WTC11 (cell line): ENCODE results near the gene FSHR. TPM values are rescaled to one million over a fixed set of nuclear protein-coding genes. Genes with fewer than 3 reads are reported as not detected.

ENCODE experiments used
- ATAC-seq: fragments of 200-7000 bp; cut with Tn5 transposase; 2 replicates; pipeline ENCODE4 v1.10.0; 2021; ENCODE audit warnings: mild to moderate bottlenecking, moderate library complexity
- CTCF ChIA-PET: fragments of 300-600 bp; sonication (Branson Sonifier 250); formaldehyde crosslinking; loops from one replicate; lab custom pipeline; 2021; ENCODE audit warnings: antibody characterized with exemption; lab: Charles Lee
- POLR2A ChIA-PET: fragments of 350-600 bp; sonication (Branson Sonifier 250); formaldehyde crosslinking; loops from one replicate; lab custom pipeline; 2021; ENCODE audit warnings: antibody characterized with exemption; lab: Charles Lee
- DNase-seq: peaks from one replicate; pipeline ENCODE4 v3.0.0; 2021; ENCODE audit warnings: low spot score
- H3K27ac Mint-ChIP-seq: 2 replicates; pipeline ENCODE4 v1.8.0; 2021; ENCODE audit warnings: mixed read lengths
- H3K27me3 Mint-ChIP-seq: 2 replicates; pipeline ENCODE4 v1.8.0; 2021; ENCODE audit warnings: low read depth, mild to moderate bottlenecking, moderate library complexity, mixed read lengths
- H3K36me3 Mint-ChIP-seq: 2 replicates; pipeline ENCODE4 v1.8.0; 2021; ENCODE audit warnings: mixed read lengths
- H3K4me1 Mint-ChIP-seq: 2 replicates; pipeline ENCODE4 v1.8.0; 2022; ENCODE audit warnings: mixed read lengths
- H3K4me3 Mint-ChIP-seq: 2 replicates; pipeline ENCODE4 v1.8.0; 2021; ENCODE audit warnings: mild to moderate bottlenecking, moderate library complexity, mixed read lengths
- H3K9me3 Mint-ChIP-seq: 2 replicates; pipeline ENCODE4 v1.8.0; 2021; ENCODE audit warnings: mixed read lengths
- EMX1 ChIP-seq: fragments of 250-450 bp; sonication (Bioruptor Pico); IDR thresholded peaks from 2 replicates; pipeline ENCODE4 v1.8.0; 2021; ENCODE audit warnings: mild to moderate bottlenecking
- FOXJ3 ChIP-seq: sonication (generic); formaldehyde crosslinking; IDR thresholded peaks from 2 replicates; pipeline ENCODE4 v1.9.0; 2021; ENCODE audit warnings: missing genetic modification reagents, mild to moderate bottlenecking, borderline replicate concordance
- KAT7 ChIP-seq: sonication (generic); formaldehyde crosslinking; IDR thresholded peaks from 2 replicates; pipeline ENCODE4 v1.8.1; 2023; ENCODE audit warnings: missing genetic modification reagents, mild to moderate bottlenecking, borderline replicate concordance
- MXD4 ChIP-seq: fragments of 250-450 bp; sonication (Bioruptor Pico); IDR thresholded peaks from 2 replicates; pipeline ENCODE4 v1.8.0; 2021; ENCODE audit warnings: mild to moderate bottlenecking, moderate library complexity, borderline replicate concordance
- MYBL2 ChIP-seq: sonication (generic); formaldehyde crosslinking; IDR thresholded peaks from 2 replicates; pipeline ENCODE4 v1.8.1; 2023; ENCODE audit warnings: mild to moderate bottlenecking, moderate library complexity, missing genetic modification reagents
- NFE2L1 ChIP-seq: sonication (generic); formaldehyde crosslinking; IDR thresholded peaks from 2 replicates; pipeline ENCODE4 v1.8.1; 2023; ENCODE audit warnings: missing genetic modification reagents
- NR3C1 ChIP-seq: sonication (generic); formaldehyde crosslinking; conservative IDR thresholded peaks from 2 replicates; pipeline ENCODE4 v1.8.1; 2023; ENCODE audit warnings: low read depth, mild to moderate bottlenecking, missing genetic modification reagents
- OVOL2 ChIP-seq: fragments of 250-450 bp; sonication (Bioruptor Pico); IDR thresholded peaks from 2 replicates; pipeline ENCODE4 v1.9.0; 2021; ENCODE audit warnings: mild to moderate bottlenecking, borderline replicate concordance
- PRRX2 ChIP-seq: fragments of 250-450 bp; sonication (Bioruptor Pico); IDR thresholded peaks from 2 replicates; pipeline ENCODE4 v1.8.0; 2021; ENCODE audit warnings: mild to moderate bottlenecking
- SMAD4 ChIP-seq: sonication (generic); formaldehyde crosslinking; IDR thresholded peaks from 2 replicates; pipeline ENCODE4 v1.8.0; 2022; ENCODE audit warnings: mild to moderate bottlenecking, missing genetic modification reagents
- TP53 ChIP-seq: sonication (generic); formaldehyde crosslinking; IDR thresholded peaks from 2 replicates; pipeline ENCODE4 v1.8.1; 2023; ENCODE audit warnings: mild to moderate bottlenecking, missing genetic modification reagents
- ZBTB21 ChIP-seq: sonication (generic); formaldehyde crosslinking; IDR thresholded peaks from 2 replicates; pipeline ENCODE4 v1.8.1; 2023; ENCODE audit warnings: mild to moderate bottlenecking, missing genetic modification reagents, borderline replicate concordance
- ZNF232 ChIP-seq: sonication (generic); formaldehyde crosslinking; IDR thresholded peaks from 2 replicates; pipeline ENCODE4 v1.8.0; 2022; ENCODE audit warnings: mild to moderate bottlenecking, missing genetic modification reagents
- ZNF416 ChIP-seq: fragments of 250-450 bp; sonication (Bioruptor Pico); IDR thresholded peaks from 2 replicates; pipeline ENCODE4 v1.9.0; 2021; ENCODE audit warnings: mild to moderate bottlenecking, inconsistent platforms
- total RNA-seq: library from RNA; stranded (reverse); gene quantifications from 3 replicates; pipeline ENCODE4 v1.2.3, GENCODE V29; 2021
- TF ChIP-seq, protein P1 (sequence below): sonication (generic); formaldehyde crosslinking; IDR thresholded peaks from 2 replicates; pipeline ENCODE4 v1.8.1; 2023; ENCODE audit warnings: mild to moderate bottlenecking, missing genetic modification reagents
- TF ChIP-seq, protein P2 (sequence below): fragments of 250-450 bp; sonication (Bioruptor Pico); IDR thresholded peaks from 2 replicates; pipeline ENCODE4 v1.9.0; 2021; ENCODE audit warnings: mild to moderate bottlenecking, borderline replicate concordance
- TF ChIP-seq, protein P3 (sequence below): sonication (generic); formaldehyde crosslinking; conservative IDR thresholded peaks from 2 replicates; pipeline ENCODE4 v1.8.1; 2023; ENCODE audit warnings: mild to moderate bottlenecking, low read depth, missing genetic modification reagents, moderate library complexity
- TF ChIP-seq, protein P4 (sequence below): sonication (generic); formaldehyde crosslinking; IDR thresholded peaks from 2 replicates; pipeline ENCODE4 v1.8.1; 2022; ENCODE audit warnings: mild to moderate bottlenecking, moderate library complexity, missing genetic modification reagents
- TF ChIP-seq, protein P5 (sequence below): fragments of 250-450 bp; sonication (Bioruptor Pico); IDR thresholded peaks from 2 replicates; pipeline ENCODE4 v1.9.0; 2021; ENCODE audit warnings: moderate library complexity, mild to moderate bottlenecking, inconsistent platforms, borderline replicate concordance
- TF ChIP-seq, protein P6 (sequence below): sonication (generic); formaldehyde crosslinking; IDR thresholded peaks from 2 replicates; pipeline ENCODE4 v1.8.1; 2022; ENCODE audit warnings: mild to moderate bottlenecking, missing genetic modification reagents, moderate library complexity, borderline replicate concordance

Gene FSHR
- total RNA-seq, 1 experiment from 2014 or later, result not detected

DNA sequence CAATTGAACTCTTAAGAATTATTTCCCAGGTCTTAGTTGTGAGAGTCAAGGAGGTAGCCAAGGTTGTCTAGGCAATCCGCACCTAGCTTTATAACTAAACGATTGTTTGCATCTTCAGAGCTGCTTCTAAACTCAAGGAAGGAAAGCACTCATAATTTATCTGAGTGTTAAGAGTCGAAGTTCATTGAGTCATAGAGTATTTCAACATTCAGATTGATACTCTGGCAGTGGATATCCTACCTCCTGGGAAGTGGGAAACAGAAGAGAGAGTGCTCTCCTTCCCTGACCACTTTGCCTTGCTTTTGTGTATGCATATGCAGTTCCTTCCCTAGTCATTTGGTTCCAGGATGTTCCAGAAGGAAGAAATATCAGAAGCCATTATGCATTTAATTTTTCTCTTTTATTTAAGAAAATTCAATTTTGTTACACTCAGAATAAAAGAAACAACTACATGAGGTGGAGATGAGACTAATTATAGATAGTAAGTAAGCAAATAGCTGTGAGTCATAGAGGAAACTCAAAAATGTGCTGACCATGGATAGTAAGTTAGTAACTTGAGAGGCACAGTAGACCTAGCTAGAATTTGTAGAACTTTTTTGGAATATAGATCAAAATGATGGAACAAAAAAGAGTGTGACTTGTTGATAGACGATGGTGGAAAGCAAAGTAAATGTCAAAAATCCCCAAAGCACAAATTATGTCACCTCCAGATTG lies 35.4 kb upstream of the FSHR start:
- Mint-ChIP-seq H3K4me1 (peaks cover 12% of the 10 kb centered on the region), H3K27ac (no peak overlapping the region), H3K9me3 (peaks cover 18% of the 10 kb centered on the region), H3K27me3 (no peaks in the 10 kb centered on the region), H3K4me3 (no peak overlapping the region), H3K36me3 (peaks cover 5% of the 10 kb centered on the region)
- DNase-seq (no peak), ATAC-seq (no peak)
- ChIA-PET CTCF (no interaction called here), POLR2A (interaction anchor here (0.6 kb wide), 1 partner anchor 903 kb away, joined by 3 read pairs; no protein-coding TSS in a partner anchor)
- TF ChIP-seq ZNF232 (no peak), NFE2L1 (no peak), OVOL2 (no peak), SMAD4 (CRISPR knock-in tag) (no peak), MYBL2 (CRISPR knock-in tag) (no peak), PRRX2 (CRISPR knock-in tag) (no peak), ZNF416 (CRISPR knock-in tag) (no peak), KAT7 (CRISPR knock-in tag) (no peak), NR3C1 (no peak), ZBTB21 (CRISPR knock-in tag) (no peak), EMX1 (CRISPR knock-in tag) (no peak), MXD4 (no peak), FOXJ3 (CRISPR knock-in tag) (no peak), TP53 (CRISPR knock-in tag) (no peak)
- TF ChIP-seq, protein P1, sequence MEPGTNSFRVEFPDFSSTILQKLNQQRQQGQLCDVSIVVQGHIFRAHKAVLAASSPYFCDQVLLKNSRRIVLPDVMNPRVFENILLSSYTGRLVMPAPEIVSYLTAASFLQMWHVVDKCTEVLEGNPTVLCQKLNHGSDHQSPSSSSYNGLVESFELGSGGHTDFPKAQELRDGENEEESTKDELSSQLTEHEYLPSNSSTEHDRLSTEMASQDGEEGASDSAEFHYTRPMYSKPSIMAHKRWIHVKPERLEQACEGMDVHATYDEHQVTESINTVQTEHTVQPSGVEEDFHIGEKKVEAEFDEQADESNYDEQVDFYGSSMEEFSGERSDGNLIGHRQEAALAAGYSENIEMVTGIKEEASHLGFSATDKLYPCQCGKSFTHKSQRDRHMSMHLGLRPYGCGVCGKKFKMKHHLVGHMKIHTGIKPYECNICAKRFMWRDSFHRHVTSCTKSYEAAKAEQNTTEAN (CRISPR knock-in tag), result no peak
- TF ChIP-seq, protein P2, sequence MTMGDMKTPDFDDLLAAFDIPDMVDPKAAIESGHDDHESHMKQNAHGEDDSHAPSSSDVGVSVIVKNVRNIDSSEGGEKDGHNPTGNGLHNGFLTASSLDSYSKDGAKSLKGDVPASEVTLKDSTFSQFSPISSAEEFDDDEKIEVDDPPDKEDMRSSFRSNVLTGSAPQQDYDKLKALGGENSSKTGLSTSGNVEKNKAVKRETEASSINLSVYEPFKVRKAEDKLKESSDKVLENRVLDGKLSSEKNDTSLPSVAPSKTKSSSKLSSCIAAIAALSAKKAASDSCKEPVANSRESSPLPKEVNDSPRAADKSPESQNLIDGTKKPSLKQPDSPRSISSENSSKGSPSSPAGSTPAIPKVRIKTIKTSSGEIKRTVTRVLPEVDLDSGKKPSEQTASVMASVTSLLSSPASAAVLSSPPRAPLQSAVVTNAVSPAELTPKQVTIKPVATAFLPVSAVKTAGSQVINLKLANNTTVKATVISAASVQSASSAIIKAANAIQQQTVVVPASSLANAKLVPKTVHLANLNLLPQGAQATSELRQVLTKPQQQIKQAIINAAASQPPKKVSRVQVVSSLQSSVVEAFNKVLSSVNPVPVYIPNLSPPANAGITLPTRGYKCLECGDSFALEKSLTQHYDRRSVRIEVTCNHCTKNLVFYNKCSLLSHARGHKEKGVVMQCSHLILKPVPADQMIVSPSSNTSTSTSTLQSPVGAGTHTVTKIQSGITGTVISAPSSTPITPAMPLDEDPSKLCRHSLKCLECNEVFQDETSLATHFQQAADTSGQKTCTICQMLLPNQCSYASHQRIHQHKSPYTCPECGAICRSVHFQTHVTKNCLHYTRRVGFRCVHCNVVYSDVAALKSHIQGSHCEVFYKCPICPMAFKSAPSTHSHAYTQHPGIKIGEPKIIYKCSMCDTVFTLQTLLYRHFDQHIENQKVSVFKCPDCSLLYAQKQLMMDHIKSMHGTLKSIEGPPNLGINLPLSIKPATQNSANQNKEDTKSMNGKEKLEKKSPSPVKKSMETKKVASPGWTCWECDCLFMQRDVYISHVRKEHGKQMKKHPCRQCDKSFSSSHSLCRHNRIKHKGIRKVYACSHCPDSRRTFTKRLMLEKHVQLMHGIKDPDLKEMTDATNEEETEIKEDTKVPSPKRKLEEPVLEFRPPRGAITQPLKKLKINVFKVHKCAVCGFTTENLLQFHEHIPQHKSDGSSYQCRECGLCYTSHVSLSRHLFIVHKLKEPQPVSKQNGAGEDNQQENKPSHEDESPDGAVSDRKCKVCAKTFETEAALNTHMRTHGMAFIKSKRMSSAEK (CRISPR knock-in tag), result no peak
- TF ChIP-seq, protein P3, sequence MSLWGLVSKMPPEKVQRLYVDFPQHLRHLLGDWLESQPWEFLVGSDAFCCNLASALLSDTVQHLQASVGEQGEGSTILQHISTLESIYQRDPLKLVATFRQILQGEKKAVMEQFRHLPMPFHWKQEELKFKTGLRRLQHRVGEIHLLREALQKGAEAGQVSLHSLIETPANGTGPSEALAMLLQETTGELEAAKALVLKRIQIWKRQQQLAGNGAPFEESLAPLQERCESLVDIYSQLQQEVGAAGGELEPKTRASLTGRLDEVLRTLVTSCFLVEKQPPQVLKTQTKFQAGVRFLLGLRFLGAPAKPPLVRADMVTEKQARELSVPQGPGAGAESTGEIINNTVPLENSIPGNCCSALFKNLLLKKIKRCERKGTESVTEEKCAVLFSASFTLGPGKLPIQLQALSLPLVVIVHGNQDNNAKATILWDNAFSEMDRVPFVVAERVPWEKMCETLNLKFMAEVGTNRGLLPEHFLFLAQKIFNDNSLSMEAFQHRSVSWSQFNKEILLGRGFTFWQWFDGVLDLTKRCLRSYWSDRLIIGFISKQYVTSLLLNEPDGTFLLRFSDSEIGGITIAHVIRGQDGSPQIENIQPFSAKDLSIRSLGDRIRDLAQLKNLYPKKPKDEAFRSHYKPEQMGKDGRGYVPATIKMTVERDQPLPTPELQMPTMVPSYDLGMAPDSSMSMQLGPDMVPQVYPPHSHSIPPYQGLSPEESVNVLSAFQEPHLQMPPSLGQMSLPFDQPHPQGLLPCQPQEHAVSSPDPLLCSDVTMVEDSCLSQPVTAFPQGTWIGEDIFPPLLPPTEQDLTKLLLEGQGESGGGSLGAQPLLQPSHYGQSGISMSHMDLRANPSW (CRISPR knock-in tag), result no peak
- TF ChIP-seq, protein P4, sequence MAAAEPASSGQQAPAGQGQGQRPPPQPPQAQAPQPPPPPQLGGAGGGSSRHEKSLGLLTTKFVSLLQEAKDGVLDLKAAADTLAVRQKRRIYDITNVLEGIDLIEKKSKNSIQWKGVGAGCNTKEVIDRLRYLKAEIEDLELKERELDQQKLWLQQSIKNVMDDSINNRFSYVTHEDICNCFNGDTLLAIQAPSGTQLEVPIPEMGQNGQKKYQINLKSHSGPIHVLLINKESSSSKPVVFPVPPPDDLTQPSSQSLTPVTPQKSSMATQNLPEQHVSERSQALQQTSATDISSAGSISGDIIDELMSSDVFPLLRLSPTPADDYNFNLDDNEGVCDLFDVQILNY (CRISPR knock-in tag), result no peak
- TF ChIP-seq, protein P5, sequence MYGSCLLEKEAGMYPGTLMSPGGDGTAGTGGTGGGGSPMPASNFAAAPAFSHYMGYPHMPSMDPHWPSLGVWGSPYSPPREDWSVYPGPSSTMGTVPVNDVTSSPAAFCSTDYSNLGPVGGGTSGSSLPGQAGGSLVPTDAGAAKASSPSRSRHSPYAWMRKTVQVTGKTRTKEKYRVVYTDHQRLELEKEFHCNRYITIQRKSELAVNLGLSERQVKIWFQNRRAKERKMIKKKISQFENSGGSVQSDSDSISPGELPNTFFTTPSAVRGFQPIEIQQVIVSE, result no peak
- TF ChIP-seq, protein P6, sequence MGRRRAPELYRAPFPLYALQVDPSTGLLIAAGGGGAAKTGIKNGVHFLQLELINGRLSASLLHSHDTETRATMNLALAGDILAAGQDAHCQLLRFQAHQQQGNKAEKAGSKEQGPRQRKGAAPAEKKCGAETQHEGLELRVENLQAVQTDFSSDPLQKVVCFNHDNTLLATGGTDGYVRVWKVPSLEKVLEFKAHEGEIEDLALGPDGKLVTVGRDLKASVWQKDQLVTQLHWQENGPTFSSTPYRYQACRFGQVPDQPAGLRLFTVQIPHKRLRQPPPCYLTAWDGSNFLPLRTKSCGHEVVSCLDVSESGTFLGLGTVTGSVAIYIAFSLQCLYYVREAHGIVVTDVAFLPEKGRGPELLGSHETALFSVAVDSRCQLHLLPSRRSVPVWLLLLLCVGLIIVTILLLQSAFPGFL (CRISPR knock-in tag), result no peak
